ENCODE measurements around the gene C19orf81. TPM values are rescaled to one million over a fixed set of nuclear protein-coding genes. Genes with fewer than 3 reads are reported as not detected.

The C19orf81 gene
- total and polyA plus RNA-seq, 7 donors, result not detected

GRCh38 chr19:50657222-50657669 is 8.0 kb downstream of the C19orf81 start:
- no peak for DNase-seq
- H3K27me3 ChIP-seq, result peaks cover 18 to 98% (median 67%) of the 10 kb centered on the region in 3 donors
- 51 to 63% methylated on average over 6 of the region's 6 CpGs for WGBS, 2 donors
- H3K9me3 ChIP-seq, result peaks cover 0 to 12% (median 3%) of the 10 kb centered on the region in 4 donors
- H3K36me3 ChIP-seq, result no peaks in the 10 kb centered on the region
- no peak overlapping the region for H3K27ac ChIP-seq
- no peak overlapping the region for H3K4me3 ChIP-seq
- TF ChIP-seq CTCF (IDR thresholded peaks at IDR 0.05) (no peak), POLR2AphosphoS5 (IDR thresholded peaks at IDR 0.05) (no peak)
- H3K4me1 ChIP-seq, result peaks cover 0 to 19% (median 16%) of the 10 kb centered on the region in 4 donors
- intact Hi-C loops (cut with DNase I), result no loop called here

- Histone ChIP-seq H3K27ac (no peak overlapping the region), H3K4me3 (peak overlapping the region in 2 of 4 donors; percentile 31), H3K9me3 (peaks cover 0 to 12% (median 3%) of the 10 kb centered on the region in 4 donors), H3K36me3 (no peaks in the 10 kb centered on the region), H3K27me3 (peaks cover 18 to 96% (median 73%) of the 10 kb centered on the region in 3 donors), H3K4me1 (peaks cover 0 to 19% (median 16%) of the 10 kb centered on the region in 4 donors)
- peak; percentile 90 for DNase-seq
- 5 to 11% methylated on average over 38 of the region's 38 CpGs for WGBS, 2 donors
- TF ChIP-seq POLR2AphosphoS5 (IDR thresholded peaks at IDR 0.05) (peak in 1 of 4 donors; percentile 7), EP300 (IDR thresholded peaks at IDR 0.05) (no peak)
- intact Hi-C loops (cut with DNase I), result no loop called here
Observed at GRCh38 chr19:50657712-50658440, 8.6 kb downstream of the C19orf81 start.

GRCh38 chr19:50658441-50659317 is 9.4 kb downstream of the C19orf81 start:
- intact Hi-C loops (cut with DNase I), result no loop called here
- Histone ChIP-seq H3K4me1 (peaks cover 0 to 19% (median 16%) of the 10 kb centered on the region in 4 donors), H3K4me3 (peak overlapping the region in 3 of 4 donors; percentile 2 to 31 (median 31)), H3K9me3 (peaks cover 0 to 12% (median 3%) of the 10 kb centered on the region in 4 donors), H3K27me3 (peaks cover 18 to 97% (median 73%) of the 10 kb centered on the region in 3 donors), H3K27ac (no peak overlapping the region), H3K36me3 (no peaks in the 10 kb centered on the region)
- 3 to 19% methylated on average over 67 of the region's 67 CpGs for WGBS, 2 donors
- TF ChIP-seq POLR2AphosphoS5 (IDR thresholded peaks at IDR 0.05) (peak in 1 of 4 donors; percentile 26), POLR2A (IDR thresholded peaks at IDR 0.05) (no peak)
- no peak for DNase-seq

- peaks cover 0 to 12% (median 3%) of the 10 kb centered on the region in 4 donors for H3K9me3 ChIP-seq
- H3K36me3 ChIP-seq, result no peaks in the 10 kb centered on the region
- H3K27me3 ChIP-seq, result peaks cover 18 to 95% (median 73%) of the 10 kb centered on the region in 3 donors
- no peak for DNase-seq
- no peak overlapping the region for H3K27ac ChIP-seq
- H3K4me1 ChIP-seq, result peaks cover 0 to 19% (median 16%) of the 10 kb centered on the region in 4 donors
- TF ChIP-seq EP300 (IDR thresholded peaks at IDR 0.05), result no peak
- no peak for TF ChIP-seq POLR2AphosphoS5 (IDR thresholded peaks at IDR 0.05)
- no peak for TF ChIP-seq POLR2A (IDR thresholded peaks at IDR 0.05)
- no peak for TF ChIP-seq CTCF (IDR thresholded peaks at IDR 0.05)
- intact Hi-C loops (cut with DNase I), result no loop called here
- H3K4me3 ChIP-seq, result peak overlapping the region in 2 of 4 donors; percentile 31
- WGBS, 2 donors, result 5 to 9% methylated on average over 36 of the region's 37 CpGs
Observed at GRCh38 chr19:50659318-50660087, 10.3 kb downstream of the C19orf81 start.

- H3K4me1 ChIP-seq, result peaks cover 0 to 19% (median 16%) of the 10 kb centered on the region in 4 donors
- peaks cover 18 to 94% (median 73%) of the 10 kb centered on the region in 3 donors for H3K27me3 ChIP-seq
- no peak for TF ChIP-seq POLR2A (IDR thresholded peaks at IDR 0.05)
- no peak for TF ChIP-seq EP300 (IDR thresholded peaks at IDR 0.05)
- no peak for TF ChIP-seq CTCF (IDR thresholded peaks at IDR 0.05)
- no peak for TF ChIP-seq POLR2AphosphoS5 (IDR thresholded peaks at IDR 0.05)
- no peak for DNase-seq
- no peak overlapping the region for H3K27ac ChIP-seq
- intact Hi-C loops (cut with DNase I), result no loop called here
- H3K4me3 ChIP-seq, result no peak overlapping the region
- WGBS, 2 donors, result 29 to 49% methylated on average over 6 of the region's 6 CpGs
- H3K36me3 ChIP-seq, result no peaks in the 10 kb centered on the region
- peaks cover 0 to 6% (median 3%) of the 10 kb centered on the region in 4 donors for H3K9me3 ChIP-seq
Observed at GRCh38 chr19:50660088-50660366, 10.8 kb downstream of the C19orf81 start.

Data from sigmoid colon (tissue), 7 donors.